Measurements from ENCODE around the gene TEKTIP1. TPM values are rescaled to one million over a fixed set of nuclear protein-coding genes. Genes with fewer than 3 reads are reported as not detected.

Gene TEKTIP1
- total RNA-seq: 1 to 10 TPM; 2.1 to 4.0 TPM

DNA sequence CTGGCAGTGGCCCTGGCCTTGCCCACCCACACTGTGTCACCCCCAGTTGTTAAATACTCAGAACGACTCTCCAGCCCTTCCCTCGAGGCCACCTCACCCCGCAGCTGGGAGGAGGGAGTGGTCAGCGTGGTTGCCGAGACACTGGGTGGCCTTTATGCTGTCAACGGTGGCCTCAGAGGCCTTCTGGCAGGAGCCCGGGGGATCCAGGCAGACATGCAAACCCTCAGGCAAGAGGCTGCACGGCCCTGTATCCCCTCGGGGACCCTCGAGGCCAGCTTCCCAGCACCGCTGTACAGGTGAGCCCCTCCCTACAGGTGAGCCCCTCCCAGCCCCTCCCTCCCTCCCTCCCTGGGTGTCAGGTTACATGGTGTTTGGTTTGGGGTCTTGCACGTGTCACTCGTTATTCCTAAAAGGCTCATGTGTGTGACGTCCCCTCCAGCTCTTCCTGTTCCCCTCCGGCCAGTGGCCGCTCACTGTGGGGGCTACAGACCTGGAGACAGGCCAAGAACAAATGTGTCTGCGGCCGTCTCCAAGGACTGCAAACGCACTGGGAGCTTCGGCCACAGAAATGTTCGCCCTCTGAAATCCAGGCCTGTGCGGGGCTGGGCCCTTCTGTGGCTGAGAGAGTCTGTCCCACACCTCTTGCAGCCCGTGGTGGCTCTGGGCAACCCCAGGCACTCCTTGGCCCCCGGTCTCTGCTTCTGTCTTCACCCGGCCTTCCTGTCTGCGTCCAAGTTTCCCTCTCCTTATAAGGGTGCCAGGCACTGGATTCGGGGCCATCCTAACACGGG, at the start of gene TEKTIP1:
Gene TEKTIP1 (plus strand): TSS at position 210 of the 791 bp plus-strand sequence. CDS start 4 bp downstream, at position 214.
- ATAC-seq (replicated peaks): no peak
- no peaks in the 10 kb centered on the region for H3K27me3 Mint-ChIP-seq
- H3K4me3 Mint-ChIP-seq: no peak within 1 kb of the TSS
- no peaks in the 10 kb centered on the region for H3K9me3 Mint-ChIP-seq
- no peaks in the 10 kb centered on the region for H3K4me1 Mint-ChIP-seq
- peaks cover 14% of the 10 kb centered on the region for H3K36me3 Mint-ChIP-seq (ENCODE audit: low read depth)
- no peak within 1 kb of the TSS for H3K27ac Mint-ChIP-seq

DNA sequence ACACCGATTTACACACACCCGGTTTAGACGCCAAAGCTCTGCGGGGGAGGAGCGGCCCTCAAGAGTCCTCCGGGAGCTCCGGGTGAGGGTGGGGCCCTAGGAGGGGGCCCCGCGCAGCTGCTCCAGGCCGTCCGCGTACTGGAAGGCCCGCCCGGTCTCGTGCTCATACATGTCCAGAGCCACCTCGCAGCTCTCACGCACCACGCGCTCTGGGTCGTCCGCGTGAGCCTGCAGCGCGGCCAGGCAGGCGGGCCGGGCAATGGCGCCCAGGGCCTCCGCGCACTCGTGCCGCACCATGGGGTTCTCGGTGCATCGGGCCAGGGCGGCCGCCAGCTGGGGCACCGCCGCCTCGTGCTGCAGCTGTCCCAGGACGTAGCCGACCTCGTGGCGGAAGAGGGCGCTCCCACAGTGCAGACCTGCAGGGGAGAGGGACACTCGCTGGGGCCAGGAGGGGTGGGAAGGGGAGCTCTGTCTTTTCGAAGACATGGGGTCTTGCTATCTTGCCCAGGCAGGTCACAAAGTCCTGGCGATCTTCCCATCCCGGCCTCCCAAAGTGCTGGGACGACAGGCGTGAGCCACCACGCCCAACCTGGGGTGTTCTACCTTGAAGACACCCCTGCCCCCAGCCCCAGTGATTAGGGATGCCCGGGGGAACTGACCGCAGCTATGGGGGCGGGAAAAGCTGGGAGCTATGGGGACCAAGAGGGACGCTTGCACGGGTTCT, 47.4 kb upstream of the TEKTIP1 start:
- Mint-ChIP-seq H3K9me3 (no peaks in the 10 kb centered on the region), H3K27ac (no peak overlapping the region), H3K27me3 (no peaks in the 10 kb centered on the region), H3K4me3 (no peak overlapping the region), H3K36me3 (ENCODE audit: low read depth) (peaks cover 45% of the 10 kb centered on the region), H3K4me1 (no peaks in the 10 kb centered on the region)
- no peak for ATAC-seq (replicated peaks)

DNA sequence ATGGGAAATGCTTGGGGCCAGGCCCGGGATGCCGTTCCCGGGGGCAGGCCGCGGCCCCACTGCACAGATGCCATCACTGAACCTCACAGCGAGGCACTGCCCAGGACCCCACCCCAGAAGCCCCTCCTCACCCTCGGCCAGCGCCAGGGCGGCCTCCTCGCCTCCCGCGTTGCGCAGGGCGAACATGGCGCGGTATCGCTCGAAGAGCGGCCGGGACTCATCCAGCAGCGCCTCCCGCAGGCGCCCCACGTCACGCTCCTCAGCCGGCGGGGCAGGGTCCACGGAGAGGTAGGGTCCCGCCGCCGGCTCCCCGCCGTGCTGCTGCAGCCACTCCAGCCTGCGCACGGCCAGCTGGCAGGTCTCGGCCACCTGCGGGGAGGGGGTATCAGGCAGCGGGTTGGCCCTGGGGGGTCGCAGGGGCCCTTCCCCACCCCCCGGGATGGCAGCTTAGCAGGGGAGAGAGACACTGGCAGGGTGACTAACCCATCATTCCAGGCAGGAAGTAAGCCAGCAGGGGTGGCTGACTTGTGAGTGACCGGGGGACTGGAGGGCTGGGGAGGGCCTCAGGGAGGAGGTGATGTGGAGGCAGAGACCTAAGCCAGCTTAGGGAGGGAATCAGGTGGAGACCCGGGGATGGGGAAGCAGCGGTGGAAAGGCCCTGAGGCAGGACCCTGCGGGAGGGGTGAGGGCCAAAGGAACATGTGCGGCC, 46.7 kb upstream of the TEKTIP1 start:
- no peaks in the 10 kb centered on the region for H3K9me3 Mint-ChIP-seq
- H3K4me1 Mint-ChIP-seq: no peaks in the 10 kb centered on the region
- no peaks in the 10 kb centered on the region for H3K27me3 Mint-ChIP-seq
- no peak overlapping the region for H3K27ac Mint-ChIP-seq
- ATAC-seq (replicated peaks): no peak
- H3K36me3 Mint-ChIP-seq (ENCODE audit: low read depth): peaks cover 50% of the 10 kb centered on the region
- no peak overlapping the region for H3K4me3 Mint-ChIP-seq

DNA sequence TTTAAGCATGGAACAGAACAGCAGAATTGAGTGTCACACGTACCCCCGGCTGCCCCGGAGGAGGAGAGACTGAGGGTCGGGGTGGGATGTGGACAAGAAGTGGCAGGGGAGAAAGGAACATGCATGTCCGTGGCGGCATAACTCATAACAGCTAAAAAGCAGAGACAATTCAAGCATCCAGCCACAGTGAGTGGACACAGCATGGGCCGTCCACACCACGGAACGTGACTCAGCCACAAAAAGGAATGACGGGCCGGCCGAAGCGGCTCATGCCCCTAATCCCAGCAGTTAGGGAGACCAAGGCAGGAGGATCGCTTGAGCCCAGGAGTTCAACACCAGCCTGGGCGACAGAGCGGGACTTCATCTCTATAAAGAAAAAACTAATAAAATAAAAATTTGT, 46.1 kb upstream of the TEKTIP1 start:
- Mint-ChIP-seq H3K36me3 (ENCODE audit: low read depth) (peaks cover 51% of the 10 kb centered on the region), H3K9me3 (no peaks in the 10 kb centered on the region), H3K27ac (no peak overlapping the region), H3K27me3 (no peaks in the 10 kb centered on the region), H3K4me3 (no peak overlapping the region), H3K4me1 (no peaks in the 10 kb centered on the region)
- ATAC-seq (replicated peaks): no peak

DNA sequence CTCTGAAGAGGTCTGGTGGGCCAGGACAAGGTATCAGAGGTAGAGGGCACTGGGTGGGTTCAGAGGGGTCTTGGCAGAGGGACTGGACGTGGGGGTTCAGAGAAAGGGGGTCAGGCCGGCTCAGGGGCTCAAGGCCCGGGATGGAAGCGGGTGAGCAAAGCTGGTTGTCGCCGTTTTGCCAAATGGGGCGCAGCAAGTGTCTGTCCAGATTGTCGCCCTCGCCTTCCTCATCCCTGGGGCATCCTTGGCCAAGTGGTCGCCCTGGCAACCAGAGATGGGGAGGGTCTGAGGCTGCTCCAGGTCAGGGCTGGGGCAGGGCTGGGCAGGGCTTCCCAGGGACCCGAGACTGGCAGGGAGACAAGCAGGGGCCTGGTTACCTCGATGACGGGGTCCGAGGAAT, 45.3 kb upstream of the TEKTIP1 start:
- no peak for ATAC-seq (replicated peaks)
- no peaks in the 10 kb centered on the region for H3K27me3 Mint-ChIP-seq
- H3K4me1 Mint-ChIP-seq: no peaks in the 10 kb centered on the region
- H3K4me3 Mint-ChIP-seq: no peak overlapping the region
- no peak overlapping the region for H3K27ac Mint-ChIP-seq
- H3K36me3 Mint-ChIP-seq (ENCODE audit: low read depth): peaks cover 51% of the 10 kb centered on the region
- no peaks in the 10 kb centered on the region for H3K9me3 Mint-ChIP-seq

DNA sequence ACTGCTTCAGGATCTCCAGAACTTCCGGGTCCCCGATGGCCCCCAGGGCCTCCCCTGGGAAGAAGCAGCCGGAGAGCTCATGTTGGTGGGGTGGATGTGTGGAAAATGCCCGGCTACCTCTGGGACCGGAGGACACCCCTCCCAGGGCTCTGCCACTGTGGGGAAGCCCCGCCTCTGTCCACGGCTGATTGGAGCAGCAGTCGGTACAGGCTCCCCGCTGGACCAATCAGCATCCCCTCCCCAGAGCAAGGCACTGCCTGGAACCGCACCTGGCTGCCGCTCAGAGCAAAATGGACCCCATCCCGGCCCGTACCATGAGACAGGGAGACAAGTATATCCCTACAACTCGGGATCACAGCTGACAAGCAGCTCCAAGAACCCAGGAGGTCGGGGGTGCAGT, 44.9 kb upstream of the TEKTIP1 start:
- Mint-ChIP-seq H3K36me3 (ENCODE audit: low read depth) (peaks cover 47% of the 10 kb centered on the region), H3K27me3 (no peaks in the 10 kb centered on the region), H3K4me3 (peak overlapping the region; percentile 46), H3K9me3 (no peaks in the 10 kb centered on the region), H3K4me1 (peaks cover 2% of the 10 kb centered on the region), H3K27ac (peak overlapping the region; percentile 58)
- ATAC-seq (replicated peaks): peak; percentile 81

DNA sequence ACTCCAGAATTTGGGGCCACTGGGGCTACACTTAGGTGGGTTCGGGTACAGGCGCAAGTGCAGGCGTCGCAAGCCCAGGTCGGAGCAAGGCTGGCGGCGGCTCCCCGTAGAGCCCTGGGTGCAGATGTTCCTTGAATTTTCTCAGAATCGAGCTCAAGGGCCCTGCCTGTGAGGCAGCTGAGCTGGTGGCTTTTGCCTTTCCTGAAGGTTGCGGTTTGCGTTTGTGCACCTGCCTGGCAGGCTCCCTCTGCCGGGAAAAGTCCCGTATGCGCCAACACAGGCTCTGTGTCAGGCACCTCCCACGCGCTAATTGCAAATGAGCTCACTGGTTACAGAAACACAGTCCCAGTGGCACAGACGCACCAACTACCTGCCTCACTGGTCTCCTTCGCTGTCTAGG, 44.4 kb upstream of the TEKTIP1 start:
- Mint-ChIP-seq H3K27ac (peak overlapping the region; percentile 58), H3K4me3 (peak overlapping the region; percentile 46), H3K9me3 (no peaks in the 10 kb centered on the region), H3K36me3 (ENCODE audit: low read depth) (peaks cover 45% of the 10 kb centered on the region), H3K27me3 (no peaks in the 10 kb centered on the region), H3K4me1 (peaks cover 6% of the 10 kb centered on the region)
- peak; percentile 91 for ATAC-seq (replicated peaks)

DNA sequence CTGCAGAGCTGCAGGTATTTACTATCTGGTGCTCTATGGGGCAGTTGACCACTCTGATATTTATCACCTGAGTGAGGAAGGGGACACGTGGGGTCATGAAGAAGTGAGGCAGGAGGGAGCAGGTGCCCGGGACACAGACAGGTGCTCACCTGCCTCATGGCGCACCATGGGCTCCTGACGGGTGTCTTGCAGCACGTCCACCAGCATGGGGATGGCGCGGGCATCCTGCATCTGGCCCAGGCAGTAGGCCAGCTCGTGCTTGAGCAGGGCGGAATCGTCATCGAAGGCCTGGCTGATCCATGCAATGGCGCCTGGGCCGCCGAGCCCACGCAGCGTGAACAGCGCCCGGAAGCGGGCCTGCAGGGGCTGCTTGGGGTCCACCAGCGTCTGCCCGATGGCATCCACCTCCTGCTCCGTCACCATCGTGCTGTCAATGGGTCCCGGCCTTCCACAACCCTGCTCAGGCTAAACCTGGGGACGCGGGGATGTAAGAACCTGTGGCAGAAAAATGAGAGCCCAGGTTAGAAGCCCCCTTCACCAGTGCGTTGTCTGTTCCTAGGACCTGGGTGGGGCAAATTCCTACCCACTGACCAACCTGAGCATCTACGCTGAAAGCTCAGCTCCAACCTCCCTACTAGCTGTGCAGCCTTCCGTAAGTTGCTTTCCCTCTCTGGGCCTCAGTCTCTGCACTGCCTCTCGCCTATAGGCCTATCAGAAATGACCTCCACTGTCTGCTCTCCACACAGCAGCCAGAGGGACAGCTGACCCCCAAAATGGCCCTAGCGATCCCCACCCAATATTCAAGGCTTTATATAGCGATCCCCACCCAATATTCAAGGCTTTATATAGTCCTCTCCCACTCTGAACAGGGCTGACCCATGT, 42.3 kb upstream of the TEKTIP1 start:
- no peak overlapping the region for H3K27ac Mint-ChIP-seq
- peaks cover 4% of the 10 kb centered on the region for H3K9me3 Mint-ChIP-seq
- H3K4me3 Mint-ChIP-seq: no peak overlapping the region
- ATAC-seq (replicated peaks): no peak
- peaks cover 52% of the 10 kb centered on the region for H3K36me3 Mint-ChIP-seq (ENCODE audit: low read depth)
- H3K27me3 Mint-ChIP-seq: no peaks in the 10 kb centered on the region
- H3K4me1 Mint-ChIP-seq: peaks cover 14% of the 10 kb centered on the region

DNA sequence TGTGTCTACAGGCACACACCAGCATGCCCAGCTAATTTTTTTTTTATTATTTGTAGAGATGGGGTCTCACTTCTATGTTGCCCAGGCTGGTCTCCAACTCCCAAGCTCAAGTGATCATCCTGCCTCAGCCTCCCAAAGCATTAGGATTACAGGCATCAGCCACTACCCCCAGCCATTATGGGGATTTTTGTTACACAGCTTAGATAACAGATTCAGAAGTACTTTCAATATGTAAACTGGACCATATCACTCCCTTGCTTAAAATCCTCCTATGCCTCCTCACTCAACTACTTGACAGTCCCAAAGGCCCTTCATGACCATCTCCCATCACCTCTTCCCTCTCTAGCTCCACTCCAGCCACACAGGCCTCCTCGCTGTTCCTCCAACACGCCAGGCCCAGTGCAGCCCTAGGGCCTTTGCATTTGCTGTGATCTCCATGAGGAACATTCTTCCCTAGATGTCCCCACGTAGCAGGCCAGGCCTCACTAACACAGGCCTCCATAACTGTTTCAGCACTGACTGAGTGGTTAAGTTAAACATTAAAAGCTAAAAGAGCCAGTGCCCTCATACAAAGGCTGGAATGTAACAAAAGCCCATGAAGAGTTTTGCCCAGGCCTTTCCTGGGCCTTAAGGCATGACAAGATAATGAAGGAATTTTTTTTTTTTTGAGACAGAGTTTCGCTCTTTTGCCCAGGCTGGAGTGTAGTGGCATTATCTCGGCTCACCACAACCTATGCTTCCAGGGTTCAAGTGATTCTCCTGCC, 41.0 kb upstream of the TEKTIP1 start:
- Mint-ChIP-seq H3K4me1 (peaks cover 14% of the 10 kb centered on the region), H3K9me3 (peaks cover 4% of the 10 kb centered on the region), H3K27me3 (no peaks in the 10 kb centered on the region), H3K27ac (peak overlapping the region; percentile 15), H3K36me3 (ENCODE audit: low read depth) (peaks cover 44% of the 10 kb centered on the region), H3K4me3 (no peak overlapping the region)
- ATAC-seq (replicated peaks): no peak

DNA sequence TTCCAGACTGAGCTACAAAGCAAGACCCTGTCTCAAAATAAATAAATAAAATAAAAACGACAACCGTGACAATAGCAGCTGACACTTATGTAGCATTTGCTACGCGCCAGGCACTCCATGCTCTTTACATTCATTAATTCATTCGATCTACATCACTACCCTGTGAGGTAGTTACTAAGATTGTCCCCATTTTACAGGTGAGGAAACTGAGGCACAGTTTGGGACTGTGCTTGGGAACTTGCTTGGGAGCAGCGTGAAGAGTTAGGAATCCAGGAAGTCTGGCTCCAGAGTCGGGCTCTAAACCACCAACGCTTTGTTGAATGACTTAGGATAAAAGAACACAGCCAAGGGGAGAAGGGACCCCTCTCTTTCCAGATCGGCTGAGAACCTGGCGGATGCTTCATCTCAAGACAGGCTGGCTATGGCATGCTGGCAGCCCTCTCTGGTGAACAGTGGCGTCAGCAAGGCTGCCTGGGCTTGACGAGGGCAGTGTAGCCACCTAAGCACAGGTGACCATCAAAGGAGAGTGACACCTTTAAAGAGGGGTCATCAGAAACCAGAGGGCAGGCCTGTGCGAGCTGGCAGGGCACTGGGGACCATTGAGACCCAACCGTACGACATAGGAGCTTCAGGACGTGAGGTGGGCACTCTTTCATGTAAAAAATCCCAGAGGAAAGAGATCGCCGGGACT, 39.1 kb upstream of the TEKTIP1 start:
- Mint-ChIP-seq H3K27me3 (no peaks in the 10 kb centered on the region), H3K9me3 (peaks cover 4% of the 10 kb centered on the region), H3K4me3 (peak overlapping the region; percentile 94), H3K27ac (peak overlapping the region; percentile 100), H3K36me3 (ENCODE audit: low read depth) (peaks cover 27% of the 10 kb centered on the region), H3K4me1 (peaks cover 14% of the 10 kb centered on the region)
- peak; percentile 7 for ATAC-seq (replicated peaks)

DNA sequence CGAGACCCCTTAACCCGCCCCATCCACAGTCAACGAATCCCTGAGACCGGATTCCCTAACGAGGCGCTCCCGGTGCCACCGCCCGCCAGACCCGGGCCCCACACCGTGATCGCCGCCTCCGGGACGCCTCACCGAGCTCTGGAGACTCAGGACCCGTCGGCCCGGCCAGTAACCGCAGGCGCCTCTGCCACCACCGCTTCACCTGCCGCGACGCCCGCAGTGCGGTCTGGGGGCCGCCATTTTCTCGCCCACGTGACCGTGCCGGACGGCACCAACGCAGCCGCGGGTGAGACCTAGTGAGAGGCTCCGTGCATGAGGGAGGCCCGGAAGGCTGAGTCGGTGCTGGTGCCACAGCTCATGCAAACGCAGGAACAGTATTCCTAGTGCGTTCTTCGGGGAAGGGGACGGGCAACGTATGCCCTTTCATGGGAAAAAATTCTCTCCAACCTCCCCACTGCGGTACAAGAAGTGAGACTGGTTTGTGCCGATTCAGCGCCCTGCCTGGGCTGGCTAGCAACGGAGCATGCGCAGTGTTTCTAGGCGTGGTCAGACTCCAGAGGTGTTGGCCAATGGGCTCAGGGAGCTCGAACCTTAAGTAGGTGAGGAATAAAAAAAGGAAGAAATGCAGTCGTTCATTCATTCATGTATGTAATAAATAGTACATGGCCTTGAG, 38.4 kb upstream of the TEKTIP1 start, which contains the start of gene DOHH:
Gene DOHH (minus strand): TSS at position 246 of the 673 bp plus-strand sequence. CDS start 3,860 bp downstream, outside the sequence.
- H3K27ac Mint-ChIP-seq: peak within 1 kb of the TSS; percentile 100

DNA sequence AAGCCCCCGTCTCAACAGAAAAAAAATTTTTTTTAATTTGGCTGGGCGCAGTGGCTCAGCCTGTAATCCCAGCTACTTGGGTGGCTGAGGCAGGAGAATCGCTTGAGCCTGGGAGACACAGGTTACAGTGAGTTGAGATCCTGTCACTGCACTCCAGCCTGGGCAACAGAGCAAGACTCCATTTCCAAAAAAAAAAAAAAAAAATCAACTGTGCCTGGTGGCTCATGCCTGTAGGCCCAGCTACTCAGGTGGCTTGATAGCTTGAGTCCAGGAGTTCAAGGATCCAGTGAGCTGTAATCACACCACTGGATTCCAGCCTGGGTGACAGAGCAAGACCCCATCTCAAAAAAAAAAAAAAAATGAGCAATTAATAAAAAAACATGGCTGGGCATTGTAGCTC, 37.2 kb upstream of the TEKTIP1 start:
- no peak for ATAC-seq (replicated peaks)
- Mint-ChIP-seq H3K4me1 (peaks cover 14% of the 10 kb centered on the region), H3K27me3 (no peaks in the 10 kb centered on the region), H3K4me3 (no peak overlapping the region), H3K9me3 (peaks cover 4% of the 10 kb centered on the region), H3K27ac (no peak overlapping the region), H3K36me3 (ENCODE audit: low read depth) (peaks cover 14% of the 10 kb centered on the region)

More for the DNA sequence above, 38.4 kb upstream of the TEKTIP1 start, which contains the start of gene DOHH:
- Mint-ChIP-seq H3K27me3 (no peaks in the 10 kb centered on the region), H3K4me1 (peaks cover 14% of the 10 kb centered on the region), H3K9me3 (peaks cover 4% of the 10 kb centered on the region), H3K4me3 (peak within 1 kb of the TSS; percentile 94), H3K36me3 (ENCODE audit: low read depth) (peaks cover 20% of the 10 kb centered on the region)
- peak; percentile 91 for ATAC-seq (replicated peaks)
